ENCODE measurements around the gene EPHX1. TPM values are rescaled to one million over a fixed set of nuclear protein-coding genes. Genes with fewer than 3 reads are reported as not detected.

Gene EPHX1
- total and polyA plus RNA-seq, 4 donors: 93.8 to 1,448 (median 204) TPM

- DNase-seq (ENCODE audit: low spot score): peak; percentile 66
- Histone ChIP-seq H3K4me1 (ENCODE audit: control insufficient read depth in 4 of 4, insufficient read depth in 4 of 4, low read length in 3 of 4) (peaks cover 24 to 47% (median 36%) of the 10 kb centered on the region in 4 donors), H3K36me3 (ENCODE audit: control insufficient read depth in 4 of 4, insufficient read depth in 3 of 4, low read depth in 1 of 4, low read length in 3 of 4) (no peaks in the 10 kb centered on the region), H3K27ac (ENCODE audit: low read depth in 1 of 2, low read length in 2 of 2) (peak overlapping the region; percentile 55 to 64), H3K27me3 (ENCODE audit: control insufficient read depth in 4 of 4, insufficient read depth in 4 of 4, low read length in 3 of 4) (no peaks in the 10 kb centered on the region), H3K9me3 (ENCODE audit: control insufficient read depth in 4 of 4, low read length in 3 of 4) (no peaks in the 10 kb centered on the region), H3K4me3 (ENCODE audit: low read depth in 1 of 3, low read length in 3 of 3) (no peak overlapping the region), H3K9ac (ENCODE audit: low read depth in 1 of 2, low read length in 2 of 2) (no peak overlapping the region)
- TF ChIP-seq EGR1 (IDR thresholded peaks at IDR 0.05; ENCODE audit: low read depth in 2 of 2) (no peak), HNF4G (IDR thresholded peaks at IDR 0.05) (no peak), ZBTB33 (IDR thresholded peaks at IDR 0.05) (no peak), CTCF (IDR thresholded peaks at IDR 0.05; ENCODE audit: low read depth, low read length, missing input control) (no peak), JUND (IDR thresholded peaks at IDR 0.05) (peak in 1 of 2 donors; percentile 58), HNF4A (conservative IDR thresholded peaks at IDR 0.05) (peak; percentile 38 to 78), NR2F2 (IDR thresholded peaks at IDR 0.05) (peak; percentile 71), RXRA (IDR thresholded peaks at IDR 0.05) (peak; percentile 77 to 93), YY1 (IDR thresholded peaks at IDR 0.05) (peak; percentile 39), SP1 (IDR thresholded peaks at IDR 0.05) (peak; percentile 26)
- 36% methylated on average over 6 of the region's 6 CpGs for WGBS
These were observed 80.7 kb downstream of the EPHX1 start for GRCh38 chr1:225890346-225891228.

- H3K36me3 ChIP-seq (ENCODE audit: control insufficient read depth in 4 of 4, insufficient read depth in 3 of 4, low read depth in 1 of 4, low read length in 3 of 4): no peaks in the 10 kb centered on the region
- H3K4me1 ChIP-seq (ENCODE audit: control insufficient read depth in 4 of 4, insufficient read depth in 4 of 4, low read length in 3 of 4): peaks cover 21 to 46% (median 35%) of the 10 kb centered on the region in 4 donors
- no peaks in the 10 kb centered on the region for H3K27me3 ChIP-seq (ENCODE audit: control insufficient read depth in 4 of 4, insufficient read depth in 4 of 4, low read length in 3 of 4)
- no peaks in the 10 kb centered on the region for H3K9me3 ChIP-seq (ENCODE audit: control insufficient read depth in 4 of 4, low read length in 3 of 4)
- 55% methylated on average over 14 of the region's 14 CpGs for WGBS
- no peak overlapping the region for H3K4me3 ChIP-seq (ENCODE audit: low read depth in 1 of 3, low read length in 3 of 3)
- no peak overlapping the region for H3K9ac ChIP-seq (ENCODE audit: low read depth in 1 of 2, low read length in 2 of 2)
- DNase-seq (ENCODE audit: low spot score): no peak
- peak overlapping the region; percentile 55 to 64 for H3K27ac ChIP-seq (ENCODE audit: low read depth in 1 of 2, low read length in 2 of 2)
- TF ChIP-seq GABPA (IDR thresholded peaks at IDR 0.05 in 1 of 2, conservative IDR thresholded peaks at IDR 0.05 in 1 of 2): no peak
- TF ChIP-seq HNF4G (IDR thresholded peaks at IDR 0.05): no peak
- no peak for TF ChIP-seq CTCF (IDR thresholded peaks at IDR 0.05; ENCODE audit: low read depth, low read length, missing input control)
- peak; percentile 27 for TF ChIP-seq MAX (IDR thresholded peaks at IDR 0.05)
- no peak for TF ChIP-seq ATF3 (IDR thresholded peaks at IDR 0.05)
- peak; percentile 36 to 73 for TF ChIP-seq HNF4A (conservative IDR thresholded peaks at IDR 0.05)
- peak; percentile 28 for TF ChIP-seq SP1 (IDR thresholded peaks at IDR 0.05)
- peak; percentile 33 for TF ChIP-seq FOXA1 (IDR thresholded peaks at IDR 0.05)
- no peak for TF ChIP-seq TAF1 (conservative IDR thresholded peaks at IDR 0.05)
- no peak for TF ChIP-seq EGR1 (IDR thresholded peaks at IDR 0.05; ENCODE audit: low read depth in 2 of 2)
- peak; percentile 37 for TF ChIP-seq ZBTB33 (IDR thresholded peaks at IDR 0.05)
- TF ChIP-seq RAD21 (IDR thresholded peaks at IDR 0.05): no peak
- TF ChIP-seq FOXA2 (IDR thresholded peaks at IDR 0.05): peak; percentile 45
- TF ChIP-seq YY1 (IDR thresholded peaks at IDR 0.05): peak; percentile 76
These were observed 81.5 kb downstream of the EPHX1 start for GRCh38 chr1:225891229-225891972.

Data from liver (tissue), 9 donors.